Keratinocyte (primary cell): ENCODE measurements around the gene NAXD. TPM values are rescaled to one million over a fixed set of nuclear protein-coding genes. Genes with fewer than 3 reads are reported as not detected.

Experiments used
- DNase-seq: peaks from one replicate; pipeline ENCODE4 v3.0.0-alpha.2; 2011; ENCODE audit warnings: low read depth, missing footprints, low spot score
- FAIRE-seq: peaks from 2 replicates; lab custom pipeline; 2011; peaks lifted over from hg19 to GRCh38; lab: Jason Lieb, UNC
- H2AFZ ChIP-seq: 2 replicates; pipeline ENCODE4 v1.6.0; 2012; ENCODE audit warnings: low read length, control low read depth, inconsistent platforms; ENCODE audit not compliant: control insufficient read depth
- H3K27ac ChIP-seq: 2 replicates; pipeline ENCODE4 v1.5.1; 2011; ENCODE audit warnings: low read length; ENCODE audit not compliant: control insufficient read depth, insufficient read depth
- H3K27me3 ChIP-seq: 3 replicates; pipeline ENCODE4 v1.6.0; 2011; ENCODE audit warnings: low read length; ENCODE audit not compliant: control insufficient read depth, insufficient read depth; ENCODE audit errors: extremely low read depth
- H3K36me3 ChIP-seq, 2 experiments: 2 replicates in 1 of 2; 3 replicates in 1 of 2; pipeline ENCODE4 v1.5.1; 2011; ENCODE audit warnings: low read length in 2 of 2, mild to moderate bottlenecking in 1 of 2; ENCODE audit not compliant: control insufficient read depth in 2 of 2, insufficient read depth in 2 of 2; ENCODE audit errors: extremely low read depth in 1 of 2
- H3K4me1 ChIP-seq: 3 replicates; pipeline ENCODE4 v1.5.1; 2011; ENCODE audit warnings: low read length; ENCODE audit not compliant: control insufficient read depth, insufficient read depth; ENCODE audit errors: extremely low read depth
- H3K4me2 ChIP-seq: 3 replicates; pipeline ENCODE4 v1.6.0; 2011; ENCODE audit warnings: low read depth, low read length; ENCODE audit not compliant: control insufficient read depth, insufficient read depth; ENCODE audit errors: extremely low read depth
- H3K4me3 ChIP-seq, 3 experiments: fragments of 200-600 bp in 1 of 3; sonication (generic) in 1 of 3; 2 replicates in 2 of 3; 3 replicates in 1 of 3; pipeline ENCODE4 v1.5.1; 2011 to 2016; ENCODE audit warnings: low read length in 3 of 3, mild to moderate bottlenecking in 3 of 3, control low read depth in 2 of 3, inconsistent platforms in 1 of 3, low read depth in 1 of 3, mixed read lengths in 1 of 3, mixed run types in 1 of 3, moderate library complexity in 1 of 3; ENCODE audit not compliant: control insufficient read depth in 2 of 3, insufficient read depth in 2 of 3; ENCODE audit errors: extremely low read depth in 1 of 3
- H3K79me2 ChIP-seq: 2 replicates; pipeline ENCODE4 v1.6.0; 2012; ENCODE audit warnings: low read length; ENCODE audit not compliant: control insufficient read depth, insufficient read depth
- H3K9ac ChIP-seq: 3 replicates; pipeline ENCODE4 v1.6.0; 2011; ENCODE audit warnings: low read length; ENCODE audit not compliant: control insufficient read depth, insufficient read depth; ENCODE audit errors: extremely low read depth
- H3K9me1 ChIP-seq: 3 replicates; pipeline ENCODE4 v1.6.0; 2011; ENCODE audit warnings: low read length; ENCODE audit not compliant: control insufficient read depth, insufficient read depth; ENCODE audit errors: extremely low read depth
- H3K9me3 ChIP-seq: 2 replicates; pipeline ENCODE4 v1.5.1; 2012; ENCODE audit warnings: low read depth, low read length; ENCODE audit not compliant: control insufficient read depth
- H4K20me1 ChIP-seq: 3 replicates; pipeline ENCODE4 v1.6.0; 2011; ENCODE audit warnings: low read length; ENCODE audit not compliant: control insufficient read depth, insufficient read depth; ENCODE audit errors: extremely low read depth
- CTCF ChIP-seq, 3 experiments: IDR thresholded peaks in 1 of 3; conservative IDR thresholded peaks in 1 of 3; optimal IDR thresholded peaks in 1 of 3; 2 replicates in 2 of 3; 3 replicates in 1 of 3; pipeline versions ENCODE3 to v1.5.1; 2011; ENCODE audit warnings: low read length in 3 of 3, mild to moderate bottlenecking in 3 of 3, moderate library complexity in 2 of 3, control low read depth in 1 of 3, inconsistent platforms in 1 of 3; ENCODE audit not compliant: insufficient read depth in 2 of 3; ENCODE audit errors: extremely low read depth in 1 of 3
- EZH2 ChIP-seq: IDR thresholded peaks from one replicate; pipeline ENCODE4 v1.6.1; 2012; ENCODE audit warnings: inconsistent platforms, mild to moderate bottlenecking, low read length, moderate library complexity
- dilution Hi-C: fragments of 300-500 bp; cut with MboI; formaldehyde crosslinking; loops from one replicate; pipeline ENCODE4 v1.7.0; 2020; ENCODE audit warnings: low sequenced_read_pairs; ENCODE audit not compliant: extremely low pct_ligation_motif_present
- polyA plus RNA-seq, 5 experiments: library from polyadenylated mRNA; depleted of rRNA in 3 of 5; stranded (reverse) in 3 of 5; stranded (forward) in 1 of 5; unstranded in 1 of 5; fragments of >200 nt; gene quantifications; 1 replicate in 1 of 5; 2 replicates in 3 of 5; 3 replicates in 1 of 5; pipeline versions ENCODE4 v1.2.1 to v1.2.3, GENCODE V29; 2011 to 2012; ENCODE audit warnings: missing spikeins in 2 of 5, low read depth in 1 of 5, low replicate concordance in 1 of 5

Gene NAXD
- polyA plus RNA-seq, 1 donor (not counting 4 experiments of a cell fraction or from before 2014, with no cell fraction given): 18.0 TPM

GRCh38 chr13:110649551-110649950 lies 34.2 kb downstream of the NAXD start:
- no peak for FAIRE-seq
- Histone ChIP-seq H3K9me3 (no peaks in the 10 kb centered on the region), H3K27me3 (no peaks in the 10 kb centered on the region), H2AFZ (no peak overlapping the region), H3K4me3 (no peak overlapping the region), H4K20me1 (peaks cover under 1% of the 10 kb centered on the region), H3K9me1 (no peaks in the 10 kb centered on the region), H3K27ac (no peak overlapping the region), H3K79me2 (no peaks in the 10 kb centered on the region), H3K4me1 (no peaks in the 10 kb centered on the region), H3K4me2 (no peak overlapping the region), H3K9ac (no peak overlapping the region), H3K36me3 (peaks cover 20 to 24% of the 10 kb centered on the region in 2 experiments)
- TF ChIP-seq EZH2 (no peak), CTCF (optimal IDR thresholded peaks at IDR 0.05 in 1 of 3, IDR thresholded peaks at IDR 0.05 in 1 of 3, conservative IDR thresholded peaks at IDR 0.05 in 1 of 3; ENCODE audit: extremely low read depth in 1 of 3, insufficient read depth in 2 of 3, low read length in 3 of 3) (no peak)
- dilution Hi-C loops: no loop called here
- DNase-seq: no peak

- no peak for FAIRE-seq
- no peak for DNase-seq
- H3K27ac ChIP-seq: no peak overlapping the region
- H4K20me1 ChIP-seq: no peaks in the 10 kb centered on the region
- H3K4me1 ChIP-seq: no peaks in the 10 kb centered on the region
- H3K4me3 ChIP-seq: no peak overlapping the region
- no peaks in the 10 kb centered on the region for H3K79me2 ChIP-seq
- TF ChIP-seq CTCF (optimal IDR thresholded peaks at IDR 0.05 in 1 of 3, IDR thresholded peaks at IDR 0.05 in 1 of 3, conservative IDR thresholded peaks at IDR 0.05 in 1 of 3; ENCODE audit: extremely low read depth in 1 of 3, insufficient read depth in 2 of 3, low read length in 3 of 3) (no peak), EZH2 (no peak)
- H3K9me3 ChIP-seq: no peaks in the 10 kb centered on the region
- H3K4me2 ChIP-seq: no peak overlapping the region
- H3K9ac ChIP-seq: no peak overlapping the region
- no peaks in the 10 kb centered on the region for H3K9me1 ChIP-seq
- H3K27me3 ChIP-seq: no peaks in the 10 kb centered on the region
- dilution Hi-C loops: no loop called here
- peaks cover 17 to 22% of the 10 kb centered on the region in 2 experiments for H3K36me3 ChIP-seq
- no peak overlapping the region for H2AFZ ChIP-seq
These were observed 35.1 kb downstream of the NAXD start for GRCh38 chr13:110650436-110650835.
